HCEC 1CT (cell line): ENCODE data around the gene NSUN4.

Experiments used
- DNase-seq: peaks from one replicate; pipeline ENCODE4 v3.0.0-alpha.2; 2017

The NSUN4 gene

GRCh38 chr1:46408356-46409062, 67.9 kb downstream of the NSUN4 start:
- DNase-seq: peak; percentile 31

GRCh38 chr1:46409063-46409372, 68.4 kb downstream of the NSUN4 start:
- no peak for DNase-seq

- DNase-seq: no peak
Measured at GRCh38 chr1:46410156-46411009, 69.8 kb downstream of the NSUN4 start.

GRCh38 chr1:46411010-46411405, 70.4 kb downstream of the NSUN4 start:
- DNase-seq: no peak
